Measurements from ENCODE around the gene LHPP. TPM values are rescaled to one million over a fixed set of nuclear protein-coding genes. Genes with fewer than 3 reads are reported as not detected.
A peak's percentile ranks its signal among the peaks of the same experiment; 100 is the strongest.

LHPP gene
- total and polyA plus RNA-seq, 10 of the 15 experiments (the other 5 are each of a cell fraction or from before 2014, with no cell fraction given) = 0.79 to 9.8 (median 6.7) TPM

DNA sequence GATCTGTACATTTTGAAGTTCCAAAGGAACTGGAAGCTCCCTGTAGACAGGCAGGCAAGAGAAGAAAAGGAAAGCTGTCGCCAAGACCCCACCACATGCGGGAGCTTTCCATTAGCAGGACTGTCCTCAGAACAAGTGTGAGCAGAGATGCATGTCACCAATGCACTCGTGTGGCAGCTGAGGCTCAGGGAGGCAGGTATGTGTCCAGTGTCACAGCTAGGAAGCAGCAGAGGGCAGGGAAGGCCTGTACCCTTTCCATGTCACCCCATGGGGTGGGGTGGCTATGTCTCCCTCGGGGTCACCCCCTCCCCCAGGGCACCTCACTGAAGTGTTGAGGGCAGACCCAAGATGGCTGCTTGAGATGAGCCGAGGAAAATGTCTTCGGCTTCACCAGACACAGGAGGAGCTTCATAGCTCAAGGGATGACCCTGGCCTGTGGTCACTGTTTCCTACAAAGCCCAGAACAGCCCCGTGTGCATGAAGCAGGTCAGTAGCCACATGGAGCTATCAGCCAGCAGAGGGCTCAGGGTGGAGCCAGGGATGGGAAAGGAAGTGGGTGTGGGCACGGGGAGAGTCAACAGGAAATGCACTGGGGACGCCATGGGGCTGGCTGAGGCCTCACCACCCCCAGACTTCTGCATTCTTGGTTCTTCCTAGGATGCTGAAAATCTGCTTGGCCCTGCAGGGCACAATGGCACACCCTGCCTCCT lies 186.0 kb downstream of the LHPP start (continued):
- TF ChIP-seq, protein P1, sequence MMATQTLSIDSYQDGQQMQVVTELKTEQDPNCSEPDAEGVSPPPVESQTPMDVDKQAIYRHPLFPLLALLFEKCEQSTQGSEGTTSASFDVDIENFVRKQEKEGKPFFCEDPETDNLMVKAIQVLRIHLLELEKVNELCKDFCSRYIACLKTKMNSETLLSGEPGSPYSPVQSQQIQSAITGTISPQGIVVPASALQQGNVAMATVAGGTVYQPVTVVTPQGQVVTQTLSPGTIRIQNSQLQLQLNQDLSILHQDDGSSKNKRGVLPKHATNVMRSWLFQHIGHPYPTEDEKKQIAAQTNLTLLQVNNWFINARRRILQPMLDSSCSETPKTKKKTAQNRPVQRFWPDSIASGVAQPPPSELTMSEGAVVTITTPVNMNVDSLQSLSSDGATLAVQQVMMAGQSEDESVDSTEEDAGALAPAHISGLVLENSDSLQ (IDR thresholded peaks at IDR 0.05) = no peak
- TF ChIP-seq HDGF (IDR thresholded peaks at IDR 0.05) (no peak), PML (IDR thresholded peaks at IDR 0.05; ENCODE audit: low read length) (no peak), ZNF622 (IDR thresholded peaks at IDR 0.05) (no peak), POLR2AphosphoS5 (IDR thresholded peaks at IDR 0.05; ENCODE audit: low read length) (no peak), NFIC (IDR thresholded peaks at IDR 0.05; ENCODE audit: low read depth, low read length) (no peak), FOS (IDR thresholded peaks at IDR 0.05; ENCODE audit: borderline replicate concordance, extremely low read depth, insufficient read length) (no peak), CBX3 (IDR thresholded peaks at IDR 0.05; ENCODE audit: borderline replicate concordance, low read depth) (no peak), RAD51 (IDR thresholded peaks at IDR 0.05) (no peak), CHD1 (IDR thresholded peaks at IDR 0.05; ENCODE audit: low read depth, low read length) (no peak)

DNA sequence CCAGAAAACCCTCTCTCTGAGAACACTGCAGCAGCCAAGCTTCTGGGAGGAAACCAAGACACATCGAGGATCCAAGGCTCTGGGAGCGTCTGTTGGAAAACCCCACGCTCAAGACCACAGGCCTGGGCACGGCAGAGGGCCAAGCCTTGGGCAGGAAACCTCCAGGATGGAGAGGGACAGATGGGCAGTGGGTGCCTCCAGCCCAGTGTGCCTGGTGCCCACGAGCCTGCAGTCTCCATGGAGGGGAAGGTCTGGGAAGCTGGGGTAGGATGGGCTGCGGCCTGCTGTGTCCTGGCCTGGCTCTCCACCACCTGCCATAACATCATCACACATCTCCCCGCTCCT lies 186.5 kb downstream of the LHPP start:
- RAD21 ChIA-PET (ENCODE audit: unreplicated experiment) = interaction anchor here (1.2 to 6.0 kb wide), 8 partner anchors 21 to 109 kb away, joined by 3 to 61 read pairs (median 15); no protein-coding TSS in a partner anchor
- Histone ChIP-seq H3K27me3 (replicated peaks in 1 of 2; ENCODE audit: control insufficient read depth in 2 of 2, insufficient read depth in 2 of 2, low read length in 1 of 2) (no peaks in the 10 kb centered on the region), H4K20me1 (ENCODE audit: control insufficient read depth, insufficient read depth) (no peaks in the 10 kb centered on the region; the same call in 1 of the 2 replicates), H3K9ac (ENCODE audit: control insufficient read depth, insufficient read depth, low read length) (peak overlapping the region; percentile 31; the same call in 1 of the 2 replicates), H3K4me1 (ENCODE audit: control insufficient read depth, insufficient read depth, low read length) (peaks cover 53% of the 10 kb centered on the region), H3K9me3 (replicated peaks; ENCODE audit: control insufficient read depth, insufficient read depth, low read length) (no peaks in the 10 kb centered on the region), H3K36me3 (ENCODE audit: control insufficient read depth in 2 of 2, insufficient read depth in 2 of 2, low read length in 1 of 2) (peaks cover 0 to under 1% of the 10 kb centered on the region in 2 experiments; a peak in 3 of 4 replicates), H3K79me2 (ENCODE audit: control insufficient read depth, insufficient read depth, low read length) (peaks cover 16% of the 10 kb centered on the region), H3K27ac (ENCODE audit: control insufficient read depth, insufficient read depth) (peak overlapping the region; percentile 87), H3K4me2 (ENCODE audit: control insufficient read depth, insufficient read depth) (peak overlapping the region; percentile 80), H2AFZ (ENCODE audit: control insufficient read depth, low read depth, low read length) (peak overlapping the region; percentile 63), H3K4me3 (no peak overlapping the region)
- CTCF ChIA-PET = interaction anchor here (0.8 to 7.3 kb wide), 14 partner anchors 34 to 107 kb away, joined by 3 to 73 read pairs (median 6); no protein-coding TSS in a partner anchor
- WGBS (ENCODE audit: insufficient coverage, insufficient replicate concordance, low lambda C conversion rate, missing lambda C conversion rate) = 31% methylated on average over 7 of the region's 7 CpGs
- SMC1A ChIA-PET (ENCODE audit: uncharacterized antibody, unreplicated experiment) = interaction anchor here (1.0 to 8.4 kb wide), 15 partner anchors 20 to 178 kb away, joined by 3 to 81 read pairs (median 3); no protein-coding TSS in a partner anchor
- POLR2A ChIA-PET = interaction anchor here (0.8 to 2.6 kb wide), 8 partner anchors 11 to 93 kb away, joined by 3 to 9 read pairs (median 4); no protein-coding TSS in a partner anchor
- intact Hi-C loops (cut with micrococcal nuclease; ENCODE audit: unreplicated experiment) (loop anchor here (5.0 kb wide), 1 partner anchor 39 kb away; no protein-coding TSS in a partner anchor), in situ Hi-C loops (cut with MboI) (no loop called here)
- ATAC-seq (0 out of 3 replicates have a peak, but pooled peaks have one; percentile 2), DNase-seq (ENCODE audit: low read depth, low spot score) (no peak), FAIRE-seq (no peak)
- no TSS peak for BruUV-seq (replicated peaks)
- 0 out of 2 replicates have a peak, but pooled peaks have one; percentile 1 for TF ChIP-seq SMC3 (IDR thresholded peaks at IDR 0.05; ENCODE audit: borderline replicate concordance, low read length)
- no peak for TF ChIP-seq RAD21 (IDR thresholded peaks at IDR 0.05; ENCODE audit: insufficient read depth, low read depth, low read length)
